GM12878 (cell line): ENCODE data around the gene FHL2. TPM values are rescaled to one million over a fixed set of nuclear protein-coding genes. Genes with fewer than 3 reads are reported as not detected.

ENCODE experiments used
- BHLHE40 ChIP-seq, 2 experiments: fragments of 450-650 bp in 1 of 2; IDR thresholded peaks; 2 replicates each; pipeline ENCODE4 v1.6.1; 2011 to 2017; ENCODE audit warnings: low read depth in 2 of 2, borderline replicate concordance in 1 of 2, improper control_type of control experiment in 1 of 2, low read length in 1 of 2, mild to moderate bottlenecking in 1 of 2
- CREM ChIP-seq: IDR thresholded peaks from 2 replicates; pipeline ENCODE4 v1.6.1; 2014; ENCODE audit warnings: antibody characterized with exemption, low read depth
- EED ChIP-seq: sonication (generic); IDR thresholded peaks from 2 replicates; pipeline ENCODE4 v1.6.1; 2016; ENCODE audit warnings: antibody characterized with exemption, low read depth
- EZH2 ChIP-seq: IDR thresholded peaks from 2 replicates; pipeline ENCODE4 v1.6.1; 2012; ENCODE audit warnings: low read depth, mild to moderate bottlenecking, control low read depth, inconsistent platforms, low read length, borderline replicate concordance; ENCODE audit not compliant: control insufficient read depth
- GABPA ChIP-seq: IDR thresholded peaks from 2 replicates; pipeline ENCODE4 v1.6.1; 2014; ENCODE audit warnings: antibody characterized with exemption, low read depth, mild to moderate bottlenecking, inconsistent platforms
- LARP7 ChIP-seq: fragments of 450-650 bp; IDR thresholded peaks from 2 replicates; pipeline ENCODE4 v1.6.1; 2017; ENCODE audit warnings: mild to moderate bottlenecking
- MEF2A ChIP-seq: IDR thresholded peaks from 2 replicates; pipeline ENCODE4 v1.6.1; 2011; ENCODE audit warnings: low read depth, mild to moderate bottlenecking, low read length, moderate library complexity; ENCODE audit not compliant: insufficient read depth
- MYC ChIP-seq: IDR thresholded peaks from 2 replicates; pipeline ENCODE4 v1.6.1; 2011; ENCODE audit warnings: mild to moderate bottlenecking, low read length, moderate library complexity, inconsistent platforms; ENCODE audit not compliant: insufficient read depth, insufficient replicate concordance, insufficient read length, severe bottlenecking
- RELA ChIP-seq: fragments of 450-650 bp; IDR thresholded peaks from 2 replicates; pipeline ENCODE4 v1.8.0; 2014; ENCODE audit warnings: borderline replicate concordance; ENCODE audit not compliant: partially characterized antibody
- SUZ12 ChIP-seq: fragments of 200-600 bp; sonication (generic); IDR thresholded peaks from one replicate; pipeline ENCODE4 v1.6.1; 2018; ENCODE audit warnings: antibody characterized with exemption, mild to moderate bottlenecking; ENCODE audit not compliant: unreplicated experiment
- WRNIP1 ChIP-seq: IDR thresholded peaks from 2 replicates; pipeline ENCODE4 v1.6.1; 2011; ENCODE audit warnings: low read depth, low read length, improper control_type of control experiment, borderline replicate concordance
- YY1 ChIP-seq: IDR thresholded peaks from 2 replicates; pipeline ENCODE4 v1.6.1; 2011; ENCODE audit warnings: low read depth, mild to moderate bottlenecking, low read length
- ZNF217 ChIP-seq: fragments of 450-650 bp; IDR thresholded peaks from 2 replicates; pipeline ENCODE4 v1.6.1; 2017; ENCODE audit warnings: antibody characterized with exemption, mild to moderate bottlenecking
- ZNF24 ChIP-seq: fragments of 450-650 bp; IDR thresholded peaks from 2 replicates; pipeline ENCODE4 v1.6.1; 2017; ENCODE audit warnings: antibody characterized with exemption, mild to moderate bottlenecking
- ZSCAN29 ChIP-seq: fragments of 450-650 bp; IDR thresholded peaks from 2 replicates; pipeline ENCODE4 v1.6.1; 2017; ENCODE audit warnings: mild to moderate bottlenecking, moderate library complexity
- polyA plus RNA-seq, 11 experiments: library from polyadenylated mRNA; depleted of rRNA in 4 of 11; unstranded in 6 of 11; stranded (reverse) in 5 of 11; fragments of >200 nt; fragmentation: Nextera tagmentation in 4 of 11; fragmentation: Illumina TruSeq in 1 of 11; extraction: Ambion mirVana in 4 of 11; extraction: Trizol in 1 of 11; gene quantifications; 1 replicate in 1 of 11; 2 replicates in 10 of 11; pipeline versions ENCODE4 v1.2.1 to v1.2.3, GENCODE V29; 2011 to 2016; ENCODE audit warnings: inconsistent platforms in 2 of 11, missing spikeins in 2 of 11, low read depth in 1 of 11
- total RNA-seq, 4 experiments: library from RNA; depleted of rRNA in 3 of 4; stranded (reverse); fragments of >200 nt in 3 of 4; fragmentation: Illumina TruSeq in 1 of 4; extraction: Trizol in 1 of 4; gene quantifications; 2 replicates each; pipeline versions ENCODE4 v1.2.1 to v1.2.3, GENCODE V29; 2013 to 2021
- TF ChIP-seq, protein P1 (sequence below): fragments of 150-350 bp; IDR thresholded peaks from 2 replicates; pipeline ENCODE4 v1.6.1; 2016; ENCODE audit warnings: low read depth, low read length
- TF ChIP-seq, protein P2 (sequence below): IDR thresholded peaks from 2 replicates; pipeline ENCODE4 v1.6.1; 2012; ENCODE audit warnings: improper control_type of control experiment, low read depth, low read length; ENCODE audit not compliant: insufficient replicate concordance
- TF ChIP-seq, protein P3 (sequence below): fragments of 450-650 bp; IDR thresholded peaks from 2 replicates; pipeline ENCODE4 v1.6.1; 2018; ENCODE audit warnings: mild to moderate bottlenecking, low read depth, moderate library complexity; ENCODE audit not compliant: partially characterized antibody

The FHL2 gene
- total and polyA plus RNA-seq, 10 of the 15 experiments (the other 5 are each of a cell fraction or from before 2014, with no cell fraction given), result 2.2 to 9.9 (median 4.5) TPM

- TF ChIP-seq, protein P1, sequence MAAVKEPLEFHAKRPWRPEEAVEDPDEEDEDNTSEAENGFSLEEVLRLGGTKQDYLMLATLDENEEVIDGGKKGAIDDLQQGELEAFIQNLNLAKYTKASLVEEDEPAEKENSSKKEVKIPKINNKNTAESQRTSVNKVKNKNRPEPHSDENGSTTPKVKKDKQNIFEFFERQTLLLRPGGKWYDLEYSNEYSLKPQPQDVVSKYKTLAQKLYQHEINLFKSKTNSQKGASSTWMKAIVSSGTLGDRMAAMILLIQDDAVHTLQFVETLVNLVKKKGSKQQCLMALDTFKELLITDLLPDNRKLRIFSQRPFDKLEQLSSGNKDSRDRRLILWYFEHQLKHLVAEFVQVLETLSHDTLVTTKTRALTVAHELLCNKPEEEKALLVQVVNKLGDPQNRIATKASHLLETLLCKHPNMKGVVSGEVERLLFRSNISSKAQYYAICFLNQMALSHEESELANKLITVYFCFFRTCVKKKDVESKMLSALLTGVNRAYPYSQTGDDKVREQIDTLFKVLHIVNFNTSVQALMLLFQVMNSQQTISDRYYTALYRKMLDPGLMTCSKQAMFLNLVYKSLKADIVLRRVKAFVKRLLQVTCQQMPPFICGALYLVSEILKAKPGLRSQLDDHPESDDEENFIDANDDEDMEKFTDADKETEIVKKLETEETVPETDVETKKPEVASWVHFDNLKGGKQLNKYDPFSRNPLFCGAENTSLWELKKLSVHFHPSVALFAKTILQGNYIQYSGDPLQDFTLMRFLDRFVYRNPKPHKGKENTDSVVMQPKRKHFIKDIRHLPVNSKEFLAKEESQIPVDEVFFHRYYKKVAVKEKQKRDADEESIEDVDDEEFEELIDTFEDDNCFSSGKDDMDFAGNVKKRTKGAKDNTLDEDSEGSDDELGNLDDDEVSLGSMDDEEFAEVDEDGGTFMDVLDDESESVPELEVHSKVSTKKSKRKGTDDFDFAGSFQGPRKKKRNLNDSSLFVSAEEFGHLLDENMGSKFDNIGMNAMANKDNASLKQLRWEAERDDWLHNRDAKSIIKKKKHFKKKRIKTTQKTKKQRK, result no peak
- peak in 1 of 2 experiments; percentile 9; a peak in 1 of 4 replicates for TF ChIP-seq BHLHE40 (IDR thresholded peaks at IDR 0.05; ENCODE audit: borderline replicate concordance in 1 of 2, low read depth in 2 of 2, low read length in 1 of 2)
- peak; percentile 62; the same call in 1 of the 2 replicates for TF ChIP-seq EED
- TF ChIP-seq ZSCAN29, result no peak
- TF ChIP-seq LARP7, result no peak
- TF ChIP-seq SUZ12, result no peak
- no peak for TF ChIP-seq EZH2
- TF ChIP-seq, protein P2, sequence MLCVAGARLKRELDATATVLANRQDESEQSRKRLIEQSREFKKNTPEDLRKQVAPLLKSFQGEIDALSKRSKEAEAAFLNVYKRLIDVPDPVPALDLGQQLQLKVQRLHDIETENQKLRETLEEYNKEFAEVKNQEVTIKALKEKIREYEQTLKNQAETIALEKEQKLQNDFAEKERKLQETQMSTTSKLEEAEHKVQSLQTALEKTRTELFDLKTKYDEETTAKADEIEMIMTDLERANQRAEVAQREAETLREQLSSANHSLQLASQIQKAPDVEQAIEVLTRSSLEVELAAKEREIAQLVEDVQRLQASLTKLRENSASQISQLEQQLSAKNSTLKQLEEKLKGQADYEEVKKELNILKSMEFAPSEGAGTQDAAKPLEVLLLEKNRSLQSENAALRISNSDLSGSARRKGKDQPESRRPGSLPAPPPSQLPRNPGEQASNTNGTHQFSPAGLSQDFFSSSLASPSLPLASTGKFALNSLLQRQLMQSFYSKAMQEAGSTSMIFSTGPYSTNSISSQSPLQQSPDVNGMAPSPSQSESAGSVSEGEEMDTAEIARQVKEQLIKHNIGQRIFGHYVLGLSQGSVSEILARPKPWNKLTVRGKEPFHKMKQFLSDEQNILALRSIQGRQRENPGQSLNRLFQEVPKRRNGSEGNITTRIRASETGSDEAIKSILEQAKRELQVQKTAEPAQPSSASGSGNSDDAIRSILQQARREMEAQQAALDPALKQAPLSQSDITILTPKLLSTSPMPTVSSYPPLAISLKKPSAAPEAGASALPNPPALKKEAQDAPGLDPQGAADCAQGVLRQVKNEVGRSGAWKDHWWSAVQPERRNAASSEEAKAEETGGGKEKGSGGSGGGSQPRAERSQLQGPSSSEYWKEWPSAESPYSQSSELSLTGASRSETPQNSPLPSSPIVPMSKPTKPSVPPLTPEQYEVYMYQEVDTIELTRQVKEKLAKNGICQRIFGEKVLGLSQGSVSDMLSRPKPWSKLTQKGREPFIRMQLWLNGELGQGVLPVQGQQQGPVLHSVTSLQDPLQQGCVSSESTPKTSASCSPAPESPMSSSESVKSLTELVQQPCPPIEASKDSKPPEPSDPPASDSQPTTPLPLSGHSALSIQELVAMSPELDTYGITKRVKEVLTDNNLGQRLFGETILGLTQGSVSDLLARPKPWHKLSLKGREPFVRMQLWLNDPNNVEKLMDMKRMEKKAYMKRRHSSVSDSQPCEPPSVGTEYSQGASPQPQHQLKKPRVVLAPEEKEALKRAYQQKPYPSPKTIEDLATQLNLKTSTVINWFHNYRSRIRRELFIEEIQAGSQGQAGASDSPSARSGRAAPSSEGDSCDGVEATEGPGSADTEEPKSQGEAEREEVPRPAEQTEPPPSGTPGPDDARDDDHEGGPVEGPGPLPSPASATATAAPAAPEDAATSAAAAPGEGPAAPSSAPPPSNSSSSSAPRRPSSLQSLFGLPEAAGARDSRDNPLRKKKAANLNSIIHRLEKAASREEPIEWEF, result no peak
- TF ChIP-seq ZNF24, result no peak
- no peak for TF ChIP-seq ZNF217
- 0 out of 2 replicates have a peak, but pooled peaks have one; percentile 14 for TF ChIP-seq YY1
- TF ChIP-seq MYC, result no peak
- no peak for TF ChIP-seq MEF2A
- TF ChIP-seq, protein P3, sequence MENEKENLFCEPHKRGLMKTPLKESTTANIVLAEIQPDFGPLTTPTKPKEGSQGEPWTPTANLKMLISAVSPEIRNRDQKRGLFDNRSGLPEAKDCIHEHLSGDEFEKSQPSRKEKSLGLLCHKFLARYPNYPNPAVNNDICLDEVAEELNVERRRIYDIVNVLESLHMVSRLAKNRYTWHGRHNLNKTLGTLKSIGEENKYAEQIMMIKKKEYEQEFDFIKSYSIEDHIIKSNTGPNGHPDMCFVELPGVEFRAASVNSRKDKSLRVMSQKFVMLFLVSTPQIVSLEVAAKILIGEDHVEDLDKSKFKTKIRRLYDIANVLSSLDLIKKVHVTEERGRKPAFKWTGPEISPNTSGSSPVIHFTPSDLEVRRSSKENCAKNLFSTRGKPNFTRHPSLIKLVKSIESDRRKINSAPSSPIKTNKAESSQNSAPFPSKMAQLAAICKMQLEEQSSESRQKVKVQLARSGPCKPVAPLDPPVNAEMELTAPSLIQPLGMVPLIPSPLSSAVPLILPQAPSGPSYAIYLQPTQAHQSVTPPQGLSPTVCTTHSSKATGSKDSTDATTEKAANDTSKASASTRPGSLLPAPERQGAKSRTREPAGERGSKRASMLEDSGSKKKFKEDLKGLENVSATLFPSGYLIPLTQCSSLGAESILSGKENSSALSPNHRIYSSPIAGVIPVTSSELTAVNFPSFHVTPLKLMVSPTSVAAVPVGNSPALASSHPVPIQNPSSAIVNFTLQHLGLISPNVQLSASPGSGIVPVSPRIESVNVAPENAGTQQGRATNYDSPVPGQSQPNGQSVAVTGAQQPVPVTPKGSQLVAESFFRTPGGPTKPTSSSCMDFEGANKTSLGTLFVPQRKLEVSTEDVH, result no peak
- TF ChIP-seq CREM, result peak; percentile 39; the same call in 1 of the 2 replicates
- TF ChIP-seq RELA, result no peak
- TF ChIP-seq WRNIP1, result no peak
- TF ChIP-seq GABPA, result peak; percentile 55; the same call in 1 of the 2 replicates
Measured at GRCh38 chr2:105373895-105374401, 24.9 kb downstream of the FHL2 start (continued).
